ENCODE data around the gene ASB3.

Gene ASB3

DNA sequence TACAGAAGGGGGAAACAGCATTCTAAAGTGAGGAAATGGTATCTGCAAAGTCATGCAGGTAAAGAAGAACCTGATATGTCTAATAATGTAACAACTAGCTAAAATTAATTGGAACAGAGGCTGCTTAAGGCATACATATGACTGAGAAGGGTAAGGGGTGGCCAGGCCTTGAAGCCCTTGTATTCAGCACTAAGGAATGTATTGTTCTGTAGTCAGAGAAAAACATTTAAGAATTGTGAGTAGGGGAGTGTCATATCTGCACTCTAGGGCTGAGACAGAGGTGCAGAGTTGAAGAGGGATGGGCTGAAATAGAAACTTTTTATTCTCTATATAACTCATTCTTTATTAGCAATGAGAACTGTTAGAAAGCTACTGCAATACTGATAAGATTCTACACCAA lies 164.6 kb downstream of the ASB3 start:
- H3K36me3 ChIP-seq (ENCODE audit: control insufficient read depth in 2 of 2, insufficient read depth in 1 of 2, low read length in 2 of 2), result no peaks in the 10 kb centered on the region
- ChIA-PET POLR2A (no interaction called here), CTCF (no interaction called here)
- H3K27ac ChIP-seq (ENCODE audit: extremely low read depth, low read depth, low read length), result no peak overlapping the region
- H3K9me3 ChIP-seq (ENCODE audit: control insufficient read depth, insufficient read depth, low read depth, low read length), result no peaks in the 10 kb centered on the region
- TF ChIP-seq ATF2 (tag by site-specific recombination; IDR thresholded peaks at IDR 0.05; ENCODE audit: low read depth) (no peak), KLF1 (tag by site-specific recombination; IDR thresholded peaks at IDR 0.05) (no peak), EGR2 (tag by site-specific recombination; IDR thresholded peaks at IDR 0.05; ENCODE audit: low read depth) (no peak), ZNF514 (tag by site-specific recombination; IDR thresholded peaks at IDR 0.05) (no peak), OSR2 (tag by site-specific recombination; IDR thresholded peaks at IDR 0.05) (no peak)
- no peaks in the 10 kb centered on the region for H3K4me1 ChIP-seq (ENCODE audit: control insufficient read depth, insufficient read depth, low read length)
- no peak overlapping the region for H3K4me3 ChIP-seq (ENCODE audit: low read depth, low read length)

DNA sequence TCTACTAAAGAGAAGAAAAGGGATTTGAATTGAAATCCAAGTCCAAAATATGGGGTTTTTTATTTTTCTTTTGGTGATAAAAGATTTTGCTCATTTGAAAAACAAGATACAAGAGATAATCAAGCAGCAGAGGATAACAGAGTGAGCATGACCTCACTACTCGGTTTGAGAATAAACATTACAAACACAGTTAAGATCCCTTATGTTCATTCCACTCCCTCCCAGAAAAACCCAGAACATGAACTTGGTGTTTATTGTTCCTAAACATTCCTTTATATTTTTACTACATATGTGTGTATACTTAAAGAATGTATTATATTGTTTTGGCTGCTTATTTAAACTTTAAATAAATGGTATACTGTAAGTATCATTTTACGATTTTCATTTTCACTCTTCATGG lies 165.8 kb downstream of the ASB3 start:
- TF ChIP-seq, protein P1, sequence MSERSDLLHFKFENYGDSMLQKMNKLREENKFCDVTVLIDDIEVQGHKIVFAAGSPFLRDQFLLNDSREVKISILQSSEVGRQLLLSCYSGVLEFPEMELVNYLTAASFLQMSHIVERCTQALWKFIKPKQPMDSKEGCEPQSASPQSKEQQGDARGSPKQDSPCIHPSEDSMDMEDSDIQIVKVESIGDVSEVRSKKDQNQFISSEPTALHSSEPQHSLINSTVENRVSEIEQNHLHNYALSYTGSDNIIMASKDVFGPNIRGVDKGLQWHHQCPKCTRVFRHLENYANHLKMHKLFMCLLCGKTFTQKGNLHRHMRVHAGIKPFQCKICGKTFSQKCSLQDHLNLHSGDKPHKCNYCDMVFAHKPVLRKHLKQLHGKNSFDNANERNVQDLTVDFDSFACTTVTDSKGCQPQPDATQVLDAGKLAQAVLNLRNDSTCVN (tag by site-specific recombination; optimal IDR thresholded peaks at IDR 0.05), result no peak
- no peak for TF ChIP-seq ZNF660 (tag by site-specific recombination; IDR thresholded peaks at IDR 0.05)
- no peak for TF ChIP-seq ZNF776 (tag by site-specific recombination; IDR thresholded peaks at IDR 0.05; ENCODE audit: borderline replicate concordance)
- TF ChIP-seq ZNF76 (tag by site-specific recombination; IDR thresholded peaks at IDR 0.05; ENCODE audit: borderline replicate concordance, low read depth), result no peak
- TF ChIP-seq KLF8 (tag by site-specific recombination; IDR thresholded peaks at IDR 0.05), result no peak
- no peak for TF ChIP-seq ZNF488 (tag by site-specific recombination; IDR thresholded peaks at IDR 0.05)
- TF ChIP-seq ZNF140 (tag by site-specific recombination; IDR thresholded peaks at IDR 0.05), result no peak
- TF ChIP-seq YY2 (tag by site-specific recombination; IDR thresholded peaks at IDR 0.05), result no peak
- TF ChIP-seq ZNF311 (tag by site-specific recombination; IDR thresholded peaks at IDR 0.05; ENCODE audit: borderline replicate concordance), result no peak
- Histone ChIP-seq H3K27ac (ENCODE audit: extremely low read depth, low read depth, low read length) (no peak overlapping the region), H3K36me3 (ENCODE audit: control insufficient read depth in 2 of 2, insufficient read depth in 1 of 2, low read length in 2 of 2) (no peaks in the 10 kb centered on the region), H3K4me1 (ENCODE audit: control insufficient read depth, insufficient read depth, low read length) (no peaks in the 10 kb centered on the region), H3K4me3 (ENCODE audit: low read depth, low read length) (no peak overlapping the region), H3K9me3 (ENCODE audit: control insufficient read depth, insufficient read depth, low read depth, low read length) (no peaks in the 10 kb centered on the region)
- CTCF ChIA-PET, result no interaction called here
- POLR2A ChIA-PET, result no interaction called here

Measured in HEK293 (cell line).